B cell (primary cell): Measurements from ENCODE around the gene TRIM62. TPM values are rescaled to one million over a fixed set of nuclear protein-coding genes. Genes with fewer than 3 reads are reported as not detected.

Experiments used
- ATAC-seq: fragments of 200-7000 bp; cut with Tn5 transposase; one replicate; pipeline ENCODE4 v1.10.0; 2021; ENCODE audit warnings: low read depth, mild to moderate bottlenecking, moderate number of reproducible peaks, moderate library complexity
- CTCF ChIA-PET: fragments of 350-600 bp; sonication (Branson Sonifier 250); formaldehyde crosslinking; loops from one replicate; lab custom pipeline; 2021; ENCODE audit warnings: antibody characterized with exemption, inconsistent platforms; lab: Charles Lee
- POLR2A ChIA-PET: fragments of 350-600 bp; sonication (Branson Sonifier 250); formaldehyde crosslinking; loops from one replicate; lab custom pipeline; 2021; ENCODE audit warnings: antibody characterized with exemption; lab: Charles Lee
- DNase-seq: peaks from one replicate; pipeline ENCODE4 v3.0.0; 2013
- H2AFZ ChIP-seq: 2 replicates; pipeline ENCODE4 v1.6.1; 2012; ENCODE audit warnings: mild to moderate bottlenecking, low read depth, low read length; ENCODE audit not compliant: insufficient read depth, poor library complexity, severe bottlenecking
- H3K27ac ChIP-seq, 2 donors: 1 replicate in 1 of 2; 2 replicates in 1 of 2; pipeline ENCODE4 v1.5.1; 2012 to 2013; ENCODE audit warnings: low read length in 2 of 2, mild to moderate bottlenecking in 2 of 2, moderate library complexity in 1 of 2
- H3K27me3 ChIP-seq, 4 experiments: fragments of 200-600 bp in 1 of 4; sonication (generic) in 1 of 4; replicated peaks in 1 of 4; 1 replicate in 2 of 4; 2 replicates in 2 of 4; pipeline versions ENCODE4 v1.6.1 to v1.7.0; 2013 to 2016; ENCODE audit warnings: low read length in 3 of 4, mild to moderate bottlenecking in 2 of 4, mixed read lengths in 1 of 4, moderate library complexity in 1 of 4; ENCODE audit not compliant: insufficient read depth in 4 of 4, control insufficient read depth in 3 of 4; ENCODE audit errors: control extremely low read depth in 1 of 4
- H3K36me3 ChIP-seq, 2 experiments: replicated peaks in 1 of 2; 1 replicate in 1 of 2; 2 replicates in 1 of 2; pipeline versions ENCODE4 v1.6.1 to v1.7.1; 2013; ENCODE audit warnings: low read length in 1 of 2; ENCODE audit not compliant: insufficient read depth in 2 of 2, control insufficient read depth in 1 of 2; ENCODE audit errors: control extremely low read depth in 1 of 2, extremely low read depth in 1 of 2
- H3K4me1 ChIP-seq, 2 donors: fragments of 200-600 bp in 1 of 2; sonication (generic) in 1 of 2; 1 replicate in 1 of 2; 2 replicates in 1 of 2; pipeline versions ENCODE4 v1.5.1 to v1.6.1; 2013 to 2017; ENCODE audit warnings: low read length in 2 of 2; ENCODE audit not compliant: control insufficient read depth in 2 of 2, insufficient read depth in 2 of 2
- H3K4me2 ChIP-seq: replicated peaks from 2 replicates; pipeline ENCODE3; 2012; ENCODE audit warnings: mild to moderate bottlenecking, low read depth, low read length; ENCODE audit not compliant: poor library complexity, severe bottlenecking
- H3K4me3 ChIP-seq, 5 experiments: fragments of 200-600 bp in 1 of 5; sonication (generic) in 1 of 5; 1 replicate in 3 of 5; 2 replicates in 2 of 5; pipeline versions ENCODE4 v1.5.1 to v1.7.0; 2011 to 2016; ENCODE audit warnings: low read length in 4 of 5, mild to moderate bottlenecking in 4 of 5, low read depth in 2 of 5, control low read depth in 1 of 5, moderate library complexity in 1 of 5; ENCODE audit not compliant: insufficient read depth in 1 of 5; ENCODE audit errors: control extremely low read depth in 1 of 5, extremely low read depth in 1 of 5
- H3K79me2 ChIP-seq: fragments of 200-600 bp; sonication (generic); one replicate; pipeline ENCODE4 v1.6.0; 2016; ENCODE audit warnings: low read length; ENCODE audit not compliant: control insufficient read depth, insufficient read depth
- H3K9ac ChIP-seq: fragments of 200-600 bp; sonication (generic); 2 replicates; pipeline ENCODE4 v1.6.1; 2017; ENCODE audit warnings: mild to moderate bottlenecking, low read length, moderate library complexity
- H3K9me3 ChIP-seq, 3 donors: one replicate each; pipeline versions ENCODE4 v1.6.1 to v1.7.1; 2013; ENCODE audit warnings: low read length in 2 of 3; ENCODE audit not compliant: control insufficient read depth in 2 of 3, insufficient read depth in 1 of 3; ENCODE audit errors: control extremely low read depth in 1 of 3
- H4K20me1 ChIP-seq: 2 replicates; pipeline ENCODE4 v1.6.0; 2012; ENCODE audit warnings: mild to moderate bottlenecking, low read length; ENCODE audit not compliant: insufficient read depth, control insufficient read depth, poor library complexity, severe bottlenecking
- H3K27ac Mint-ChIP-seq: one replicate; pipeline ENCODE4 v1.8.0; 2021; ENCODE audit warnings: mixed read lengths
- H3K27me3 Mint-ChIP-seq: one replicate; pipeline ENCODE4 v1.8.0; 2021; ENCODE audit warnings: mixed read lengths
- H3K4me1 Mint-ChIP-seq: one replicate; pipeline ENCODE4 v1.8.0; 2021; ENCODE audit warnings: mixed read lengths
- H3K4me3 Mint-ChIP-seq: one replicate; pipeline ENCODE4 v1.8.0; 2021; ENCODE audit warnings: mixed read lengths
- H3K9me3 Mint-ChIP-seq: one replicate; pipeline ENCODE4 v1.8.0; 2022; ENCODE audit warnings: mixed read lengths; ENCODE audit not compliant: insufficient read depth
- EZH2 ChIP-seq: IDR thresholded peaks from 2 replicates; pipeline ENCODE4 v1.6.1; 2012; ENCODE audit warnings: borderline replicate concordance, low read depth, mild to moderate bottlenecking, moderate library complexity, low read length; ENCODE audit not compliant: insufficient read depth, poor library complexity, severe bottlenecking
- WGBS: methylation state at CpG from one replicate; pipeline ENCODE4 v1.1.5; 2013; ENCODE audit warnings: missing lambda C conversion rate; ENCODE audit not compliant: insufficient coverage; 5-methylcytosine and 5-hydroxymethylcytosine counted together
- intact Hi-C: fragments of 100-400 bp; cut with micrococcal nuclease; formaldehyde crosslinking; loops from one replicate; pipeline ENCODE4 v1.10.0; 2022
- polyA plus RNA-seq: library from polyadenylated mRNA; depleted of rRNA; stranded (reverse); fragments of >200 nt; gene quantifications from 2 replicates; pipeline ENCODE4 v1.2.3, GENCODE V29; 2012
- total RNA-seq, 2 donors: library from RNA; stranded (reverse); fragments of 120-200 nt in 1 of 2; gene quantifications; 1 replicate in 1 of 2; 2 replicates in 1 of 2; pipeline versions ENCODE4 v1.2.3 to v1.2.4, GENCODE V29; 2013 to 2022
- TF ChIP-seq, protein P1 (sequence below): fragments of 200-600 bp; IDR thresholded peaks from one replicate; pipeline ENCODE4 v1.8.0; 2022; ENCODE audit warnings: antibody characterized with exemption, mild to moderate bottlenecking

TRIM62 gene
- total and polyA plus RNA-seq, 2 donors (not counting 1 experiment from before 2014, with no cell fraction given): 10.7 to 24.1 TPM

GRCh38 chr1:33178836-33179439, 2.9 kb downstream of the TRIM62 start:
- no peak overlapping the region for H3K27ac Mint-ChIP-seq
- no peak overlapping the region for H3K4me2 ChIP-seq
- H3K79me2 ChIP-seq: peaks cover 8% of the 10 kb centered on the region
- ChIA-PET POLR2A (interaction anchor here (0.6 kb wide), 1 partner anchor 1174 kb away, joined by 3 read pairs; no protein-coding TSS in a partner anchor), CTCF (interaction anchor here (1.7 kb wide), 1 partner anchor 52 kb away, joined by 6 read pairs; no protein-coding TSS in a partner anchor)
- H3K27me3 Mint-ChIP-seq: peaks cover 15% of the 10 kb centered on the region
- H3K27me3 ChIP-seq: peaks cover 0 to 7% (median 1%) of the 10 kb centered on the region in 4 experiments
- peaks cover 17% of the 10 kb centered on the region for H3K4me1 Mint-ChIP-seq
- H2AFZ ChIP-seq: no peak overlapping the region
- H3K9me3 ChIP-seq: no peaks in the 10 kb centered on the region
- ATAC-seq: no peak
- H3K4me3 ChIP-seq: no peak overlapping the region
- no peak overlapping the region for H3K9ac ChIP-seq
- 90% methylated on average over 3 of the region's 4 CpGs for WGBS
- no peak overlapping the region for H3K27ac ChIP-seq
- peaks cover 0 to 2% of the 10 kb centered on the region in 2 experiments for H3K36me3 ChIP-seq
- intact Hi-C loops: no loop called here
- peak overlapping the region; percentile 23 for H3K4me3 Mint-ChIP-seq
- DNase-seq: no peak
- peaks cover 15% of the 10 kb centered on the region for H4K20me1 ChIP-seq
- no peaks in the 10 kb centered on the region for H3K9me3 Mint-ChIP-seq
- TF ChIP-seq, protein P1, sequence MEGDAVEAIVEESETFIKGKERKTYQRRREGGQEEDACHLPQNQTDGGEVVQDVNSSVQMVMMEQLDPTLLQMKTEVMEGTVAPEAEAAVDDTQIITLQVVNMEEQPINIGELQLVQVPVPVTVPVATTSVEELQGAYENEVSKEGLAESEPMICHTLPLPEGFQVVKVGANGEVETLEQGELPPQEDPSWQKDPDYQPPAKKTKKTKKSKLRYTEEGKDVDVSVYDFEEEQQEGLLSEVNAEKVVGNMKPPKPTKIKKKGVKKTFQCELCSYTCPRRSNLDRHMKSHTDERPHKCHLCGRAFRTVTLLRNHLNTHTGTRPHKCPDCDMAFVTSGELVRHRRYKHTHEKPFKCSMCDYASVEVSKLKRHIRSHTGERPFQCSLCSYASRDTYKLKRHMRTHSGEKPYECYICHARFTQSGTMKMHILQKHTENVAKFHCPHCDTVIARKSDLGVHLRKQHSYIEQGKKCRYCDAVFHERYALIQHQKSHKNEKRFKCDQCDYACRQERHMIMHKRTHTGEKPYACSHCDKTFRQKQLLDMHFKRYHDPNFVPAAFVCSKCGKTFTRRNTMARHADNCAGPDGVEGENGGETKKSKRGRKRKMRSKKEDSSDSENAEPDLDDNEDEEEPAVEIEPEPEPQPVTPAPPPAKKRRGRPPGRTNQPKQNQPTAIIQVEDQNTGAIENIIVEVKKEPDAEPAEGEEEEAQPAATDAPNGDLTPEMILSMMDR: no peak
- no peak for TF ChIP-seq EZH2
- H3K4me1 ChIP-seq: peaks cover 12 to 17% of the 10 kb centered on the region in 2 donors

GRCh38 chr1:33177996-33178540, 3.8 kb downstream of the TRIM62 start:
- no peak overlapping the region for H3K4me3 Mint-ChIP-seq
- POLR2A ChIA-PET: no interaction called here
- peaks cover 21% of the 10 kb centered on the region for H3K4me1 Mint-ChIP-seq
- CTCF ChIA-PET: interaction anchor here (1.7 kb wide), 1 partner anchor 51 kb away, joined by 6 read pairs; no protein-coding TSS in a partner anchor
- TF ChIP-seq, protein P1: no peak
- TF ChIP-seq EZH2: no peak
- Histone ChIP-seq H3K79me2 (peaks cover 11% of the 10 kb centered on the region), H4K20me1 (peaks cover 15% of the 10 kb centered on the region), H3K4me2 (no peak overlapping the region), H3K4me1 (peaks cover 12 to 17% of the 10 kb centered on the region in 2 donors), H3K4me3 (no peak overlapping the region), H3K27ac (no peak overlapping the region), H2AFZ (no peak overlapping the region), H3K27me3 (no peaks in the 10 kb centered on the region), H3K9ac (no peak overlapping the region), H3K9me3 (no peaks in the 10 kb centered on the region), H3K36me3 (peaks cover 0 to 6% of the 10 kb centered on the region in 2 experiments)
- ATAC-seq (no peak), DNase-seq (no peak)
- H3K9me3 Mint-ChIP-seq: no peaks in the 10 kb centered on the region
- WGBS: 100% methylated on average over 1 of the region's 3 CpGs
- H3K27ac Mint-ChIP-seq: no peak overlapping the region
- peaks cover 6% of the 10 kb centered on the region for H3K27me3 Mint-ChIP-seq
- intact Hi-C loops: no loop called here
